ENCODE measurements around the gene MARCHF10. TPM values are rescaled to one million over a fixed set of nuclear protein-coding genes. Genes with fewer than 3 reads are reported as not detected.
"Not testable (repeated sequence)": the region's sequence is repeated elsewhere in the genome, so short reads cannot be mapped to it uniquely, and the experiment has no call there.

Gene MARCHF10
- total RNA-seq, 1 donor from 2014 or later: 0.51 TPM

- H3K4me1 Mint-ChIP-seq: peaks cover 12% of the 10 kb centered on the region
- Histone ChIP-seq H3K9me3 (ENCODE audit: low read depth) (no peaks in the 10 kb centered on the region), H3K79me2 (ENCODE audit: low read depth) (no peaks in the 10 kb centered on the region), H3K4me1 (no peaks in the 10 kb centered on the region), H2AFZ (replicated peaks) (no peak overlapping the region), H3K27ac (no peak overlapping the region), H3K4me2 (no peak overlapping the region), H3F3A (ENCODE audit: low read depth) (no peaks in the 10 kb centered on the region), H3K36me3 (no peaks in the 10 kb centered on the region), H3K9ac (no peak overlapping the region), H3K4me3 (no peak overlapping the region), H4K20me1 (ENCODE audit: low read depth) (no peaks in the 10 kb centered on the region), H3K27me3 (no peaks in the 10 kb centered on the region)
- H3K4me3 Mint-ChIP-seq: no peak overlapping the region
- no peaks in the 10 kb centered on the region for H3K9me3 Mint-ChIP-seq
- TF ChIP-seq CTCF (IDR thresholded peaks at IDR 0.05): no peak
- no peak for TF ChIP-seq EZH2 (IDR thresholded peaks at IDR 0.05)
- TF ChIP-seq EZH2phosphoT487 (IDR thresholded peaks at IDR 0.05): no peak
- H3K36me3 Mint-ChIP-seq: no peaks in the 10 kb centered on the region
- DNase-seq (ENCODE audit: low spot score): no peak
- peaks cover 2% of the 10 kb centered on the region for H3K27me3 Mint-ChIP-seq (ENCODE audit: insufficient read depth, low read depth)
- no peak overlapping the region for H3K27ac Mint-ChIP-seq
Observed at GRCh38 chr17:62855156-62855555, 47.0 kb upstream of the MARCHF10 start.

- DNase-seq (ENCODE audit: low spot score): no peak
- H3K79me2 ChIP-seq (ENCODE audit: low read depth): no peaks in the 10 kb centered on the region
- no peak overlapping the region for H2AFZ ChIP-seq (replicated peaks)
- no peak overlapping the region for H3K4me3 ChIP-seq
- Mint-ChIP-seq H3K36me3 (no peaks in the 10 kb centered on the region), H3K4me1 (peaks cover 8% of the 10 kb centered on the region), H3K9me3 (no peaks in the 10 kb centered on the region), H3K27me3 (ENCODE audit: insufficient read depth, low read depth) (peaks cover 2% of the 10 kb centered on the region), H3K4me3 (no peak overlapping the region), H3K27ac (peak overlapping the region; percentile 9)
- H3K4me1 ChIP-seq: no peaks in the 10 kb centered on the region
- H3K27me3 ChIP-seq: no peaks in the 10 kb centered on the region
- no peaks in the 10 kb centered on the region for H3K9me3 ChIP-seq (ENCODE audit: low read depth)
- no peak overlapping the region for H3K4me2 ChIP-seq
- H4K20me1 ChIP-seq (ENCODE audit: low read depth): no peaks in the 10 kb centered on the region
- H3K9ac ChIP-seq: no peak overlapping the region
- no peak for TF ChIP-seq EZH2 (IDR thresholded peaks at IDR 0.05)
- TF ChIP-seq EZH2phosphoT487 (IDR thresholded peaks at IDR 0.05): no peak
- no peak for TF ChIP-seq CTCF (IDR thresholded peaks at IDR 0.05)
- no peaks in the 10 kb centered on the region for H3K36me3 ChIP-seq
- no peak overlapping the region for H3K27ac ChIP-seq
- H3F3A ChIP-seq (ENCODE audit: low read depth): no peaks in the 10 kb centered on the region
Observed at GRCh38 chr17:62854098-62854680, 46.1 kb upstream of the MARCHF10 start.

- H3K4me3 ChIP-seq: no peak overlapping the region
- Mint-ChIP-seq H3K4me1 (peaks cover 8% of the 10 kb centered on the region), H3K27ac (no peak overlapping the region), H3K36me3 (no peaks in the 10 kb centered on the region), H3K9me3 (no peaks in the 10 kb centered on the region), H3K4me3 (no peak overlapping the region), H3K27me3 (ENCODE audit: insufficient read depth, low read depth) (no peaks in the 10 kb centered on the region)
- no peak overlapping the region for H3K9ac ChIP-seq
- H3K27me3 ChIP-seq: no peaks in the 10 kb centered on the region
- H3K9me3 ChIP-seq (ENCODE audit: low read depth): no peaks in the 10 kb centered on the region
- no peaks in the 10 kb centered on the region for H3K4me1 ChIP-seq
- H3K36me3 ChIP-seq: no peaks in the 10 kb centered on the region
- DNase-seq (ENCODE audit: low spot score): no peak
- TF ChIP-seq EZH2phosphoT487 (IDR thresholded peaks at IDR 0.05) (no peak), EZH2 (IDR thresholded peaks at IDR 0.05) (no peak), CTCF (IDR thresholded peaks at IDR 0.05) (no peak)
- no peak overlapping the region for H2AFZ ChIP-seq (replicated peaks)
- no peak overlapping the region for H3K27ac ChIP-seq
- H4K20me1 ChIP-seq (ENCODE audit: low read depth): no peaks in the 10 kb centered on the region
- H3F3A ChIP-seq (ENCODE audit: low read depth): no peaks in the 10 kb centered on the region
- no peaks in the 10 kb centered on the region for H3K79me2 ChIP-seq (ENCODE audit: low read depth)
- no peak overlapping the region for H3K4me2 ChIP-seq
Observed at GRCh38 chr17:62852195-62852594, 44.1 kb upstream of the MARCHF10 start.

GRCh38 chr17:62849591-62850415 lies 41.7 kb upstream of the MARCHF10 start:
- H3K27me3 ChIP-seq, H3K27ac Mint-ChIP-seq, H3K36me3 Mint-ChIP-seq: not testable (repeated sequence)

More at GRCh38 chr17:62849591-62850415, 41.7 kb upstream of the MARCHF10 start:
- H3K79me2 ChIP-seq (ENCODE audit: low read depth); H3K4me2 ChIP-seq; H3K27me3 Mint-ChIP-seq (ENCODE audit: insufficient read depth, low read depth); H3K4me3 ChIP-seq; H3K4me1 ChIP-seq; H3K36me3 ChIP-seq; H3K4me3 Mint-ChIP-seq; H4K20me1 ChIP-seq (ENCODE audit: low read depth); H3K4me1 Mint-ChIP-seq; H2AFZ ChIP-seq (replicated peaks); H3K9me3 ChIP-seq (ENCODE audit: low read depth); DNase-seq (ENCODE audit: low spot score); H3F3A ChIP-seq (ENCODE audit: low read depth); H3K9ac ChIP-seq; H3K9me3 Mint-ChIP-seq; H3K27ac ChIP-seq: not testable (repeated sequence)

Data from neural progenitor cell (in vitro differentiated cells).